Measurements from ENCODE around the gene DCTN4.

DNA sequence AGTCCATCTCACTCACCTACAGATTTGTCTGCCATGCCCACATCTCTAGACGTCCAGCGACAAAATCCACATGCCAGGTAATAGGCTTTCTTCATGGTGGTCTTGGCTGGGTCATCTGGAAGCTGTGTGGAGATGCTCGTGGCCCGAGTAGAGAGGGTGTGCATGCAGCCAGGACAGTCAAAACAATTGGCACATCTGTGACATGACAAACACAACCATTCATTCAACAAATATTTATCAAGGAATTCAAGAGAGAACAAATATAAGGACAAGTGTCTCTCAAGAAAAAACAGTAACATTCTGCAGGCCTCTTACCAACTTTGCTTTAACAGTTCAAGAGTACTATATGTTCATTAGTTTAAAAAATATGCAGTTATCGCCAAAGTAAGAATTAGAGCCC lies 5.4 kb downstream of the DCTN4 start:
- no peak for TF ChIP-seq TAF1 (IDR thresholded peaks at IDR 0.05; ENCODE audit: low read depth, low read length)
- TF ChIP-seq POLR2A (IDR thresholded peaks at IDR 0.05; ENCODE audit: low read depth, low read length), result no peak
- TF ChIP-seq POLR2AphosphoS5 (IDR thresholded peaks at IDR 0.05; ENCODE audit: low read depth, low read length), result no peak
- TF ChIP-seq SPI1 (IDR thresholded peaks at IDR 0.05; ENCODE audit: low read depth, low read length), result no peak
- TF ChIP-seq POU2F2 (IDR thresholded peaks at IDR 0.05; ENCODE audit: low read depth, low read length), result no peak
- TF ChIP-seq PAX5 (IDR thresholded peaks at IDR 0.05; ENCODE audit: insufficient read depth, low read length, severe bottlenecking), result no peak

Data from GM12891 (cell line).